Keratinocyte (primary cell): ENCODE measurements around the gene FGFR2. TPM values are rescaled to one million over a fixed set of nuclear protein-coding genes. Genes with fewer than 3 reads are reported as not detected.

Experiments
- DNase-seq: peaks from one replicate; pipeline ENCODE4 v3.0.0-alpha.2; 2011; ENCODE audit warnings: low read depth, missing footprints, low spot score
- FAIRE-seq: peaks from 2 replicates; lab custom pipeline; 2011; peaks lifted over from hg19 to GRCh38; lab: Jason Lieb, UNC
- H2AFZ ChIP-seq: 2 replicates; pipeline ENCODE4 v1.6.0; 2012; ENCODE audit warnings: low read length, control low read depth, inconsistent platforms; ENCODE audit not compliant: control insufficient read depth
- H3K27ac ChIP-seq: 2 replicates; pipeline ENCODE4 v1.5.1; 2011; ENCODE audit warnings: low read length; ENCODE audit not compliant: control insufficient read depth, insufficient read depth
- H3K27me3 ChIP-seq: 3 replicates; pipeline ENCODE4 v1.6.0; 2011; ENCODE audit warnings: low read length; ENCODE audit not compliant: control insufficient read depth, insufficient read depth; ENCODE audit errors: extremely low read depth
- H3K36me3 ChIP-seq, 2 experiments: 2 replicates in 1 of 2; 3 replicates in 1 of 2; pipeline ENCODE4 v1.5.1; 2011; ENCODE audit warnings: low read length in 2 of 2, mild to moderate bottlenecking in 1 of 2; ENCODE audit not compliant: control insufficient read depth in 2 of 2, insufficient read depth in 2 of 2; ENCODE audit errors: extremely low read depth in 1 of 2
- H3K4me1 ChIP-seq: 3 replicates; pipeline ENCODE4 v1.5.1; 2011; ENCODE audit warnings: low read length; ENCODE audit not compliant: control insufficient read depth, insufficient read depth; ENCODE audit errors: extremely low read depth
- H3K4me2 ChIP-seq: 3 replicates; pipeline ENCODE4 v1.6.0; 2011; ENCODE audit warnings: low read depth, low read length; ENCODE audit not compliant: control insufficient read depth, insufficient read depth; ENCODE audit errors: extremely low read depth
- H3K4me3 ChIP-seq, 3 experiments: fragments of 200-600 bp in 1 of 3; sonication (generic) in 1 of 3; 2 replicates in 2 of 3; 3 replicates in 1 of 3; pipeline ENCODE4 v1.5.1; 2011 to 2016; ENCODE audit warnings: low read length in 3 of 3, mild to moderate bottlenecking in 3 of 3, control low read depth in 2 of 3, inconsistent platforms in 1 of 3, low read depth in 1 of 3, mixed read lengths in 1 of 3, mixed run types in 1 of 3, moderate library complexity in 1 of 3; ENCODE audit not compliant: control insufficient read depth in 2 of 3, insufficient read depth in 2 of 3; ENCODE audit errors: extremely low read depth in 1 of 3
- H3K79me2 ChIP-seq: 2 replicates; pipeline ENCODE4 v1.6.0; 2012; ENCODE audit warnings: low read length; ENCODE audit not compliant: control insufficient read depth, insufficient read depth
- H3K9ac ChIP-seq: 3 replicates; pipeline ENCODE4 v1.6.0; 2011; ENCODE audit warnings: low read length; ENCODE audit not compliant: control insufficient read depth, insufficient read depth; ENCODE audit errors: extremely low read depth
- H3K9me1 ChIP-seq: 3 replicates; pipeline ENCODE4 v1.6.0; 2011; ENCODE audit warnings: low read length; ENCODE audit not compliant: control insufficient read depth, insufficient read depth; ENCODE audit errors: extremely low read depth
- H3K9me3 ChIP-seq: 2 replicates; pipeline ENCODE4 v1.5.1; 2012; ENCODE audit warnings: low read depth, low read length; ENCODE audit not compliant: control insufficient read depth
- H4K20me1 ChIP-seq: 3 replicates; pipeline ENCODE4 v1.6.0; 2011; ENCODE audit warnings: low read length; ENCODE audit not compliant: control insufficient read depth, insufficient read depth; ENCODE audit errors: extremely low read depth
- EZH2 ChIP-seq: IDR thresholded peaks from one replicate; pipeline ENCODE4 v1.6.1; 2012; ENCODE audit warnings: inconsistent platforms, mild to moderate bottlenecking, low read length, moderate library complexity
- dilution Hi-C: fragments of 300-500 bp; cut with MboI; formaldehyde crosslinking; loops from one replicate; pipeline ENCODE4 v1.7.0; 2020; ENCODE audit warnings: low sequenced_read_pairs; ENCODE audit not compliant: extremely low pct_ligation_motif_present
- polyA plus RNA-seq, 5 experiments: library from polyadenylated mRNA; depleted of rRNA in 3 of 5; stranded (reverse) in 3 of 5; stranded (forward) in 1 of 5; unstranded in 1 of 5; fragments of >200 nt; gene quantifications; 1 replicate in 1 of 5; 2 replicates in 3 of 5; 3 replicates in 1 of 5; pipeline versions ENCODE4 v1.2.1 to v1.2.3, GENCODE V29; 2011 to 2012; ENCODE audit warnings: missing spikeins in 2 of 5, low read depth in 1 of 5, low replicate concordance in 1 of 5
- TF ChIP-seq, protein P1 (sequence below), 3 experiments: IDR thresholded peaks in 1 of 3; conservative IDR thresholded peaks in 1 of 3; optimal IDR thresholded peaks in 1 of 3; 2 replicates in 2 of 3; 3 replicates in 1 of 3; pipeline versions ENCODE3 to v1.5.1; 2011; ENCODE audit warnings: low read length in 3 of 3, mild to moderate bottlenecking in 3 of 3, moderate library complexity in 2 of 3, control low read depth in 1 of 3, inconsistent platforms in 1 of 3; ENCODE audit not compliant: insufficient read depth in 2 of 3; ENCODE audit errors: extremely low read depth in 1 of 3

Gene FGFR2
- polyA plus RNA-seq, 1 donor (not counting 4 experiments of a cell fraction or from before 2014, with no cell fraction given) = 20.6 TPM

DNA sequence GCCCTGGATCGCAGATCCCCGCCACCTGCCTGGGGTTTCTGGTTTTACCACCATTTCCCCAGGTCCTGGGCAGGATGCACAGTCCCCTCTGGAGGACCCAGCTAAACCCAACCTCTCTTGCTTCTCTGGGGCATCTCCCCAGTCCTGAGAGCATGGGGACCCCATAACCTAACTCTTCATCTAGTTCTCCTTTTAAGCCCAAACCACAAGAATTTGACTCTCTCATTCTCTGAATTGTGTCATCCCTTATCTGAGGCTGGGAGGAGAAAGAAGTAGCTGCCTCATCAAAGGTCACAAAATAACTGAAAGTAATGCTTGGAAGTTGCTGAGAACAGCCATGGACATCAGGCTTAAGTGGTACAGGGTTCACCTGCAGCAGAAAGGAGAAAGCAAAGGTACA is 159.9 kb downstream of the FGFR2 start:
- no peak overlapping the region for H3K9ac ChIP-seq
- no peak overlapping the region for H3K4me3 ChIP-seq
- no peaks in the 10 kb centered on the region for H3K79me2 ChIP-seq
- dilution Hi-C loops = no loop called here
- no peak overlapping the region for H3K27ac ChIP-seq
- H4K20me1 ChIP-seq = no peaks in the 10 kb centered on the region
- no peaks in the 10 kb centered on the region for H3K9me1 ChIP-seq
- TF ChIP-seq, protein P1, sequence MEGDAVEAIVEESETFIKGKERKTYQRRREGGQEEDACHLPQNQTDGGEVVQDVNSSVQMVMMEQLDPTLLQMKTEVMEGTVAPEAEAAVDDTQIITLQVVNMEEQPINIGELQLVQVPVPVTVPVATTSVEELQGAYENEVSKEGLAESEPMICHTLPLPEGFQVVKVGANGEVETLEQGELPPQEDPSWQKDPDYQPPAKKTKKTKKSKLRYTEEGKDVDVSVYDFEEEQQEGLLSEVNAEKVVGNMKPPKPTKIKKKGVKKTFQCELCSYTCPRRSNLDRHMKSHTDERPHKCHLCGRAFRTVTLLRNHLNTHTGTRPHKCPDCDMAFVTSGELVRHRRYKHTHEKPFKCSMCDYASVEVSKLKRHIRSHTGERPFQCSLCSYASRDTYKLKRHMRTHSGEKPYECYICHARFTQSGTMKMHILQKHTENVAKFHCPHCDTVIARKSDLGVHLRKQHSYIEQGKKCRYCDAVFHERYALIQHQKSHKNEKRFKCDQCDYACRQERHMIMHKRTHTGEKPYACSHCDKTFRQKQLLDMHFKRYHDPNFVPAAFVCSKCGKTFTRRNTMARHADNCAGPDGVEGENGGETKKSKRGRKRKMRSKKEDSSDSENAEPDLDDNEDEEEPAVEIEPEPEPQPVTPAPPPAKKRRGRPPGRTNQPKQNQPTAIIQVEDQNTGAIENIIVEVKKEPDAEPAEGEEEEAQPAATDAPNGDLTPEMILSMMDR (optimal IDR thresholded peaks at IDR 0.05 in 1 of 3, IDR thresholded peaks at IDR 0.05 in 1 of 3, conservative IDR thresholded peaks at IDR 0.05 in 1 of 3; ENCODE audit: extremely low read depth in 1 of 3, insufficient read depth in 2 of 3, low read length in 3 of 3) = no peak
- no peak for TF ChIP-seq EZH2
- no peaks in the 10 kb centered on the region for H3K36me3 ChIP-seq
- no peaks in the 10 kb centered on the region for H3K9me3 ChIP-seq
- H3K4me1 ChIP-seq = no peaks in the 10 kb centered on the region
- DNase-seq (no peak), FAIRE-seq (no peak)
- no peaks in the 10 kb centered on the region for H3K27me3 ChIP-seq
- no peak overlapping the region for H2AFZ ChIP-seq
- no peak overlapping the region for H3K4me2 ChIP-seq

DNA sequence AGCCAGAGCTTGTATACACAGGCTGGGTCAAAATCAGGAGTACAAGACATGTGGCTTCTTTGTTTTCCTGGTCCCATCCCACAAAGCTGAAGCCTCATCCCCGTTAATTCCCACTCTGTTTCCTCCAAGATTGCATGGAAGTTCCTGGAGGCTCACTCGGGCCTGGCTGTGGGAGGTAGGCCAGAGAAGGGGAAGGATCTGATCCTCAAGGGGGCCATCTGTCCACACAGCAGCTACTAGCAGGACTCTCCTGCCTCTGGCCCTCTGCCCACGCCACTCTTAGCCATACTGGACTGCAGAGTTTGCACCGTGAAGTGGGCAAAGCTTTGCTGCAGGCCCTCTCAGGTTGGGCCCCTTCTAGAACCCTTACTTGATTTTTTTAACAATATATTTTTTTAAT is 160.6 kb downstream of the FGFR2 start:
- no peaks in the 10 kb centered on the region for H3K4me1 ChIP-seq
- no peak overlapping the region for H3K9ac ChIP-seq
- H3K27me3 ChIP-seq = no peaks in the 10 kb centered on the region
- no peaks in the 10 kb centered on the region for H4K20me1 ChIP-seq
- DNase-seq (no peak), FAIRE-seq (no peak)
- no peak overlapping the region for H3K27ac ChIP-seq
- H3K4me2 ChIP-seq = no peak overlapping the region
- H3K9me3 ChIP-seq = no peaks in the 10 kb centered on the region
- no peak overlapping the region for H3K4me3 ChIP-seq
- H3K9me1 ChIP-seq = no peaks in the 10 kb centered on the region
- H3K36me3 ChIP-seq = no peaks in the 10 kb centered on the region
- TF ChIP-seq, protein P1 (optimal IDR thresholded peaks at IDR 0.05 in 1 of 3, IDR thresholded peaks at IDR 0.05 in 1 of 3, conservative IDR thresholded peaks at IDR 0.05 in 1 of 3; ENCODE audit: extremely low read depth in 1 of 3, insufficient read depth in 2 of 3, low read length in 3 of 3) = no peak
- no peak for TF ChIP-seq EZH2
- dilution Hi-C loops = no loop called here
- H2AFZ ChIP-seq = no peak overlapping the region
- no peaks in the 10 kb centered on the region for H3K79me2 ChIP-seq
